Activated CD8-positive, alpha-beta memory T cell treated with anti-CD3 and anti-CD28 coated beads, Interleukin-2, amount 50 U/mL, for 4 hours (primary cell): Measurements from ENCODE around the gene PRIMA1.

Experiments
- DNase-seq: peaks from one replicate; pipeline ENCODE4 v3.0.0-alpha.2; 2020

The PRIMA1 gene

GRCh38 chr14:93708311-93708734 is 80.0 kb downstream of the PRIMA1 start:
- DNase-seq = no peak

- no peak for DNase-seq
These were observed 80.8 kb downstream of the PRIMA1 start for GRCh38 chr14:93707475-93707874.

- no peak for DNase-seq
These were observed 81.8 kb downstream of the PRIMA1 start for GRCh38 chr14:93706360-93706955.

- DNase-seq = no peak
These were observed 82.7 kb downstream of the PRIMA1 start for GRCh38 chr14:93705513-93706156.

- DNase-seq = no peak
These were observed 84.3 kb downstream of the PRIMA1 start for GRCh38 chr14:93703941-93704340.

GRCh38 chr14:93702946-93703345 is 85.3 kb downstream of the PRIMA1 start:
- DNase-seq = no peak

GRCh38 chr14:93701562-93701961 is 86.7 kb downstream of the PRIMA1 start:
- DNase-seq = no peak

GRCh38 chr14:93700928-93701327 is 87.4 kb downstream of the PRIMA1 start:
- no peak for DNase-seq

- DNase-seq = no peak
These were observed 94.4 kb downstream of the PRIMA1 start for GRCh38 chr14:93693914-93694313.

- no peak for DNase-seq
These were observed 97.1 kb downstream of the PRIMA1 start for GRCh38 chr14:93691042-93691780.

- DNase-seq = no peak
These were observed 98.1 kb downstream of the PRIMA1 start for GRCh38 chr14:93690146-93690545.

- DNase-seq = no peak
These were observed 99.5 kb downstream of the PRIMA1 start for GRCh38 chr14:93688820-93689219.

- DNase-seq = no peak
These were observed 100.0 kb downstream of the PRIMA1 start for GRCh38 chr14:93688239-93688666.

GRCh38 chr14:93686268-93686667 is 102.0 kb downstream of the PRIMA1 start:
- no peak for DNase-seq

GRCh38 chr14:93685121-93685895 is 103.0 kb downstream of the PRIMA1 start:
- DNase-seq = no peak

GRCh38 chr14:93683226-93683625 is 105.1 kb downstream of the PRIMA1 start:
- no peak for DNase-seq

- no peak for DNase-seq
These were observed 105.8 kb downstream of the PRIMA1 start for GRCh38 chr14:93682459-93682858.

GRCh38 chr14:93676416-93676958 is 111.8 kb downstream of the PRIMA1 start:
- no peak for DNase-seq

GRCh38 chr14:93675651-93676050 is 112.6 kb downstream of the PRIMA1 start:
- no peak for DNase-seq

- DNase-seq = no peak
These were observed 113.9 kb downstream of the PRIMA1 start for GRCh38 chr14:93674343-93674742.

GRCh38 chr14:93669632-93670031 is 118.7 kb downstream of the PRIMA1 start:
- no peak for DNase-seq
